ENCODE data around the gene ARMC12. TPM values are rescaled to one million over a fixed set of nuclear protein-coding genes. Genes with fewer than 3 reads are reported as not detected.

ARMC12 gene
- total and polyA plus RNA-seq, 2 experiments from 2014 or later: 0.90 to 0.94 TPM

DNA sequence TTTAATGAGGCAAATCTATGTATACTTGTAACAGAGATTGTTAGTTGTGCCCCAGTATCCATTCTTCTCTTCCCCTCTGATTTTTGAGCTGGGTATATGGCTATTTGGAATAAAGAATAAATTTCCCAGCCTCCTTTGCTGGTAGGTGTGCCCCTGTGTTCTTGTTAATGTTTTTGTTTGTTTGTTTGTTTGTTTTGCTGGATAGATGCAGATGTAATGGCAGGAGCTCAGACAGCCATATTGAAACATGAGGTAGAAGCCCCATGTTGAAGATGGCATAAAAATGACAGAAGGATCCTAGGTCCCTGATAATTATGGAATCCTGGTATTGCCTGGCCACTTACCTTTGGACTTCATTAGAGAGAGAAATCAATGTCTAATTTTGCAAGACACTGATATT, 28.2 kb upstream of the ARMC12 start:
- Mint-ChIP-seq H3K4me3 (no peak overlapping the region), H3K36me3 (ENCODE audit: low read depth) (no peaks in the 10 kb centered on the region), H3K27me3 (ENCODE audit: insufficient read depth, low read depth, poor library complexity) (no peaks in the 10 kb centered on the region), H3K9me3 (peaks cover 7% of the 10 kb centered on the region; the same call in 2 of the 3 replicates), H3K4me1 (peaks cover under 1% of the 10 kb centered on the region; the same call in 1 of the 3 replicates), H3K27ac (no peak overlapping the region)
- Histone ChIP-seq H3K4me1 (ENCODE audit: insufficient read depth) (no peaks in the 10 kb centered on the region), H3K36me3 (ENCODE audit: insufficient read depth) (no peaks in the 10 kb centered on the region), H2AFZ (no peak overlapping the region), H4K20me1 (replicated peaks; ENCODE audit: insufficient read depth) (no peaks in the 10 kb centered on the region), H3K27ac (ENCODE audit: low read depth) (no peak overlapping the region), H3F3A (replicated peaks; ENCODE audit: low read depth) (peaks cover under 1% of the 10 kb centered on the region; the same call in 1 of the 2 replicates), H3K79me2 (replicated peaks; ENCODE audit: insufficient read depth) (no peaks in the 10 kb centered on the region), H3K4me2 (no peak overlapping the region), H3K9me2 (ENCODE audit: insufficient read depth) (no peaks in the 10 kb centered on the region; the same call in 1 of the 2 replicates), H3K27me3 (ENCODE audit: insufficient read depth) (no peaks in the 10 kb centered on the region), H3K4me3 (no peak overlapping the region)
- TF ChIP-seq, protein P1, sequence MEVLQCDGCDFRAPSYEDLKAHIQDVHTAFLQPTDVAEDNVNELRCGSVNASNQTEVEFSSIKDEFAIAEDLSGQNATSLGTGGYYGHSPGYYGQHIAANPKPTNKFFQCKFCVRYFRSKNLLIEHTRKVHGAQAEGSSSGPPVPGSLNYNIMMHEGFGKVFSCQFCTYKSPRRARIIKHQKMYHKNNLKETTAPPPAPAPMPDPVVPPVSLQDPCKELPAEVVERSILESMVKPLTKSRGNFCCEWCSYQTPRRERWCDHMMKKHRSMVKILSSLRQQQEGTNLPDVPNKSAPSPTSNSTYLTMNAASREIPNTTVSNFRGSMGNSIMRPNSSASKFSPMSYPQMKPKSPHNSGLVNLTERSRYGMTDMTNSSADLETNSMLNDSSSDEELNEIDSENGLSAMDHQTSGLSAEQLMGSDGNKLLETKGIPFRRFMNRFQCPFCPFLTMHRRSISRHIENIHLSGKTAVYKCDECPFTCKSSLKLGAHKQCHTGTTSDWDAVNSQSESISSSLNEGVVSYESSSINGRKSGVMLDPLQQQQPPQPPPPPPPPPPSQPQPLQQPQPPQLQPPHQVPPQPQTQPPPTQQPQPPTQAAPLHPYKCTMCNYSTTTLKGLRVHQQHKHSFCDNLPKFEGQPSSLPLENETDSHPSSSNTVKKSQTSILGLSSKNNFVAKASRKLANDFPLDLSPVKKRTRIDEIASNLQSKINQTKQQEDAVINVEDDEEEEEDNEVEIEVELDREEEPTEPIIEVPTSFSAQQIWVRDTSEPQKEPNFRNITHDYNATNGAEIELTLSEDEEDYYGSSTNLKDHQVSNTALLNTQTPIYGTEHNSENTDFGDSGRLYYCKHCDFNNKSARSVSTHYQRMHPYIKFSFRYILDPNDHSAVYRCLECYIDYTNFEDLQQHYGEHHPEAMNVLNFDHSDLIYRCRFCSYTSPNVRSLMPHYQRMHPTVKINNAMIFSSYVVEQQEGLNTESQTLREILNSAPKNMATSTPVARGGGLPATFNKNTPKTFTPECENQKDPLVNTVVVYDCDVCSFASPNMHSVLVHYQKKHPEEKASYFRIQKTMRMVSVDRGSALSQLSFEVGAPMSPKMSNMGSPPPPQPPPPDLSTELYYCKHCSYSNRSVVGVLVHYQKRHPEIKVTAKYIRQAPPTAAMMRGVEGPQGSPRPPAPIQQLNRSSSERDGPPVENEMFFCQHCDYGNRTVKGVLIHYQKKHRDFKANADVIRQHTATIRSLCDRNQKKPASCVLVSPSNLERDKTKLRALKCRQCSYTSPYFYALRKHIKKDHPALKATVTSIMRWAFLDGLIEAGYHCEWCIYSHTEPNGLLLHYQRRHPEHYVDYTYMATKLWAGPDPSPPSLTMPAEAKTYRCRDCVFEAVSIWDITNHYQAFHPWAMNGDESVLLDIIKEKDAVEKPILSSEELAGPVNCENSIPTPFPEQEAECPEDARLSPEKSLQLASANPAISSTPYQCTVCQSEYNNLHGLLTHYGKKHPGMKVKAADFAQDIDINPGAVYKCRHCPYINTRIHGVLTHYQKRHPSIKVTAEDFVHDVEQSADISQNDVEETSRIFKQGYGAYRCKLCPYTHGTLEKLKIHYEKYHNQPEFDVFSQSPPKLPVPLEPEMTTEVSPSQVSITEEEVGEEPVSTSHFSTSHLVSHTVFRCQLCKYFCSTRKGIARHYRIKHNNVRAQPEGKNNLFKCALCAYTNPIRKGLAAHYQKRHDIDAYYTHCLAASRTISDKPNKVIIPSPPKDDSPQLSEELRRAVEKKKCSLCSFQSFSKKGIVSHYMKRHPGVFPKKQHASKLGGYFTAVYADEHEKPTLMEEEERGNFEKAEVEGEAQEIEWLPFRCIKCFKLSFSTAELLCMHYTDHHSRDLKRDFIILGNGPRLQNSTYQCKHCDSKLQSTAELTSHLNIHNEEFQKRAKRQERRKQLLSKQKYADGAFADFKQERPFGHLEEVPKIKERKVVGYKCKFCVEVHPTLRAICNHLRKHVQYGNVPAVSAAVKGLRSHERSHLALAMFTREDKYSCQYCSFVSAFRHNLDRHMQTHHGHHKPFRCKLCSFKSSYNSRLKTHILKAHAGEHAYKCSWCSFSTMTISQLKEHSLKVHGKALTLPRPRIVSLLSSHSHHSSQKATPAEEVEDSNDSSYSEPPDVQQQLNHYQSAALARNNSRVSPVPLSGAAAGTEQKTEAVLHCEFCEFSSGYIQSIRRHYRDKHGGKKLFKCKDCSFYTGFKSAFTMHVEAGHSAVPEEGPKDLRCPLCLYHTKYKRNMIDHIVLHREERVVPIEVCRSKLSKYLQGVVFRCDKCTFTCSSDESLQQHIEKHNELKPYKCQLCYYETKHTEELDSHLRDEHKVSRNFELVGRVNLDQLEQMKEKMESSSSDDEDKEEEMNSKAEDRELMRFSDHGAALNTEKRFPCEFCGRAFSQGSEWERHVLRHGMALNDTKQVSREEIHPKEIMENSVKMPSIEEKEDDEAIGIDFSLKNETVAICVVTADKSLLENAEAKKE (CRISPR knock-in tag; IDR thresholded peaks at IDR 0.05): no peak
- TF ChIP-seq, protein P2, sequence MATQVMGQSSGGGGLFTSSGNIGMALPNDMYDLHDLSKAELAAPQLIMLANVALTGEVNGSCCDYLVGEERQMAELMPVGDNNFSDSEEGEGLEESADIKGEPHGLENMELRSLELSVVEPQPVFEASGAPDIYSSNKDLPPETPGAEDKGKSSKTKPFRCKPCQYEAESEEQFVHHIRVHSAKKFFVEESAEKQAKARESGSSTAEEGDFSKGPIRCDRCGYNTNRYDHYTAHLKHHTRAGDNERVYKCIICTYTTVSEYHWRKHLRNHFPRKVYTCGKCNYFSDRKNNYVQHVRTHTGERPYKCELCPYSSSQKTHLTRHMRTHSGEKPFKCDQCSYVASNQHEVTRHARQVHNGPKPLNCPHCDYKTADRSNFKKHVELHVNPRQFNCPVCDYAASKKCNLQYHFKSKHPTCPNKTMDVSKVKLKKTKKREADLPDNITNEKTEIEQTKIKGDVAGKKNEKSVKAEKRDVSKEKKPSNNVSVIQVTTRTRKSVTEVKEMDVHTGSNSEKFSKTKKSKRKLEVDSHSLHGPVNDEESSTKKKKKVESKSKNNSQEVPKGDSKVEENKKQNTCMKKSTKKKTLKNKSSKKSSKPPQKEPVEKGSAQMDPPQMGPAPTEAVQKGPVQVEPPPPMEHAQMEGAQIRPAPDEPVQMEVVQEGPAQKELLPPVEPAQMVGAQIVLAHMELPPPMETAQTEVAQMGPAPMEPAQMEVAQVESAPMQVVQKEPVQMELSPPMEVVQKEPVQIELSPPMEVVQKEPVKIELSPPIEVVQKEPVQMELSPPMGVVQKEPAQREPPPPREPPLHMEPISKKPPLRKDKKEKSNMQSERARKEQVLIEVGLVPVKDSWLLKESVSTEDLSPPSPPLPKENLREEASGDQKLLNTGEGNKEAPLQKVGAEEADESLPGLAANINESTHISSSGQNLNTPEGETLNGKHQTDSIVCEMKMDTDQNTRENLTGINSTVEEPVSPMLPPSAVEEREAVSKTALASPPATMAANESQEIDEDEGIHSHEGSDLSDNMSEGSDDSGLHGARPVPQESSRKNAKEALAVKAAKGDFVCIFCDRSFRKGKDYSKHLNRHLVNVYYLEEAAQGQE (IDR thresholded peaks at IDR 0.05; ENCODE audit: unreplicated experiment): no peak
- TF ChIP-seq POLR2AphosphoS5 (IDR thresholded peaks at IDR 0.05; ENCODE audit: low read depth): no peak
- no peak for TF ChIP-seq CREB1 (CRISPR knock-in tag; IDR thresholded peaks at IDR 0.05; ENCODE audit: low read depth)
- TF ChIP-seq EZH2phosphoT487 (IDR thresholded peaks at IDR 0.05; ENCODE audit: unreplicated experiment): no peak
- TF ChIP-seq, protein P3, sequence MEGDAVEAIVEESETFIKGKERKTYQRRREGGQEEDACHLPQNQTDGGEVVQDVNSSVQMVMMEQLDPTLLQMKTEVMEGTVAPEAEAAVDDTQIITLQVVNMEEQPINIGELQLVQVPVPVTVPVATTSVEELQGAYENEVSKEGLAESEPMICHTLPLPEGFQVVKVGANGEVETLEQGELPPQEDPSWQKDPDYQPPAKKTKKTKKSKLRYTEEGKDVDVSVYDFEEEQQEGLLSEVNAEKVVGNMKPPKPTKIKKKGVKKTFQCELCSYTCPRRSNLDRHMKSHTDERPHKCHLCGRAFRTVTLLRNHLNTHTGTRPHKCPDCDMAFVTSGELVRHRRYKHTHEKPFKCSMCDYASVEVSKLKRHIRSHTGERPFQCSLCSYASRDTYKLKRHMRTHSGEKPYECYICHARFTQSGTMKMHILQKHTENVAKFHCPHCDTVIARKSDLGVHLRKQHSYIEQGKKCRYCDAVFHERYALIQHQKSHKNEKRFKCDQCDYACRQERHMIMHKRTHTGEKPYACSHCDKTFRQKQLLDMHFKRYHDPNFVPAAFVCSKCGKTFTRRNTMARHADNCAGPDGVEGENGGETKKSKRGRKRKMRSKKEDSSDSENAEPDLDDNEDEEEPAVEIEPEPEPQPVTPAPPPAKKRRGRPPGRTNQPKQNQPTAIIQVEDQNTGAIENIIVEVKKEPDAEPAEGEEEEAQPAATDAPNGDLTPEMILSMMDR (conservative IDR thresholded peaks at IDR 0.05; ENCODE audit: low read depth in 2 of 2): no peak
- TF ChIP-seq NANOG (IDR thresholded peaks at IDR 0.05; ENCODE audit: borderline replicate concordance): no peak
- TF ChIP-seq EZH2 (IDR thresholded peaks at IDR 0.05; ENCODE audit: low read depth, unreplicated experiment): no peak
- TF ChIP-seq, protein P4, sequence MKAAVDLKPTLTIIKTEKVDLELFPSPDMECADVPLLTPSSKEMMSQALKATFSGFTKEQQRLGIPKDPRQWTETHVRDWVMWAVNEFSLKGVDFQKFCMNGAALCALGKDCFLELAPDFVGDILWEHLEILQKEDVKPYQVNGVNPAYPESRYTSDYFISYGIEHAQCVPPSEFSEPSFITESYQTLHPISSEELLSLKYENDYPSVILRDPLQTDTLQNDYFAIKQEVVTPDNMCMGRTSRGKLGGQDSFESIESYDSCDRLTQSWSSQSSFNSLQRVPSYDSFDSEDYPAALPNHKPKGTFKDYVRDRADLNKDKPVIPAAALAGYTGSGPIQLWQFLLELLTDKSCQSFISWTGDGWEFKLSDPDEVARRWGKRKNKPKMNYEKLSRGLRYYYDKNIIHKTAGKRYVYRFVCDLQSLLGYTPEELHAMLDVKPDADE (IDR thresholded peaks at IDR 0.05): no peak
- TF ChIP-seq ZNF114 (CRISPR knock-in tag; IDR thresholded peaks at IDR 0.05): no peak
- TF ChIP-seq JUNB (IDR thresholded peaks at IDR 0.05; ENCODE audit: unreplicated experiment): no peak
- TF ChIP-seq STAT1 (IDR thresholded peaks at IDR 0.05; ENCODE audit: unreplicated experiment): no peak
- TF ChIP-seq ZNF331 (CRISPR knock-in tag; IDR thresholded peaks at IDR 0.05; ENCODE audit: low read depth): no peak
- no peak for DNase-seq (ENCODE audit: low spot score)
- no peak for ATAC-seq
